Stimulated activated CD8-positive, alpha-beta memory T cell treated with anti-CD3 and anti-CD28 coated beads, Interleukin-15, amount 100 ng/mL, for 24 hours (primary cell): Measurements from ENCODE around the gene UBAC2.

Experiments used
- DNase-seq: peaks from one replicate; pipeline ENCODE4 v3.0.0-alpha.2; 2020; ENCODE audit warnings: low read depth

UBAC2 gene

DNA sequence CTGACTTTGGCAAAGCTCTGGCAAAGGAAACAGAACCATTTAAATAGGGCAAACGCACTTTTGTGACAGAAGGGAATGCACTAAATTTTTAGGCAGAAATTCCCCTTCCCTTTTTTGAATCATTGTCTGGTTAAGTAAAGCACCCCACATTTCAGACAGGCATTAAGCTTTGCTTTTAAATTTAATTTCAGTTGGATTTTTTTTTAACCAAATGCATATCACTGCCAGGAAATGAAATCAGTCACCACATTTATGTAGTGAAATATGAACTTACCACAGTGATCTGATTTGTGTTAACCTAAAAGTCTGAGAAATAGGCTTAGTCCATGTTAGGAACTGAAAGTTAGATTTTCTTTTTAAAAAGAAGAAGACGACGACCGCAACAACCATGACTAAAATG, 95.7 kb downstream of the UBAC2 start:
- no peak for DNase-seq

DNA sequence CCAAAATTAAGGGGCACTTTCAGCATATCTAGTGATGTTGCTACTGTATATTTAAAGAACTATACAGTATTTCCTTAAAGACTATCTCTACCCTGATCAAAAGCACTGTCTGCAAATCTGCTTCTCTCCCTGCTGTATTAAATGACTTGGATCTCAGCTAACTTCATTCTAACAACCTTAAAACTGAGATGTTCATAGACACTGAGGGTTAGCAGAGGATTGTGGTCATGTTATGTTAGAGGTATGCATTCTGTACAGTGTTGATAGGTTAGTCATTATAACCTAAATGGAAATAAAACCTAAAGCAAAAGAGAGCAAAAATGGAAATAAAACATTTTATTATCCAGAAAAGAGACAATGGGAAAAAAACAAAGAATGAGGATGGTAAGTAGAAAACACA, 96.7 kb downstream of the UBAC2 start:
- no peak for DNase-seq

DNA sequence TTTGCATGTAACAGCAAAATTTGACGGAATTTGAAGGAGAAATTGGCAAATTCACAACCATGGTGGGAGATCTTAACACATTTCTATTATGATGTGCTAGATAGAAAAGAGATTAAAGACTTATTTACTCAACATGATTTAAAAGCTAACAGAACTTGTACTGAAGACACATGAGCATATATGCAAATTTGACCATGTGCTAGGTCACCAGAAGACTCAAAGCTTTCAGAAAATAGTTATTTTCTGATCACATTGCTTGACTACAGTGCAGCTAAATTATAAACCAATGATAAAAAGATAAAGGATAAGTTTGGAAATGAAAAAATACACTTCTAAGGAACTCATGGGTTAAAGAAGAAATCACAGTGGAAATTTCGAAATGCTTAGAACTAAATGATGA, 97.4 kb downstream of the UBAC2 start:
- DNase-seq: no peak

DNA sequence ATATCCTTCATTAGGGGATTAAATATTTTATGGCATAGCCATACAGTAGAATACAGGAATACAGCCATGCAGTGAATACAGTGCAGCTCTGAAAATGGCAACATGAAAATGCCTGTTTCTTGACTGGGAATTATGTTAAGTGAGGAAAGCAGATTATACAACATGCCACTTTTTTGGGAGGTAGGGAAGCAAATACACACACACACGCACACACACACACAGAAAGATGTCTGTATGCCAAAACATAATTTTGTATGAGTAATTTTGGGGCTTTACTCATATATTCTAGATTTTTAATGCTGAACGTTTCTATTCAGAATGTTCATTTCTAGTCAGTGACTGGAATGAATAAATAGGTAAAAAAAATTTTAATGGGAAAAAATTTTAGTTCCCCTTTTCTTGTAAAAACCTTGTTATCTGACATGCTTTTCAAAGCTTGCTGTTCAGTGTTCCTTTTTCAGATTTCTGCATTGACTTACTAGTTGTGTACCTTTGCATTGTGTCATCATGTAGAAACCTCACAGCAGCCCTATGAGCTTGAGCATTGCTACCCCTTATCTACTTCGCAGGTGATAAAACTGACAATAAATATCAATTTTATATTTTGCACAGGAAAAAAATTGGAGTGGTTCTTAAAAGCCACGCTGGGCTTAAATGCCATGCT, 98.7 kb downstream of the UBAC2 start:
- DNase-seq: no peak

DNA sequence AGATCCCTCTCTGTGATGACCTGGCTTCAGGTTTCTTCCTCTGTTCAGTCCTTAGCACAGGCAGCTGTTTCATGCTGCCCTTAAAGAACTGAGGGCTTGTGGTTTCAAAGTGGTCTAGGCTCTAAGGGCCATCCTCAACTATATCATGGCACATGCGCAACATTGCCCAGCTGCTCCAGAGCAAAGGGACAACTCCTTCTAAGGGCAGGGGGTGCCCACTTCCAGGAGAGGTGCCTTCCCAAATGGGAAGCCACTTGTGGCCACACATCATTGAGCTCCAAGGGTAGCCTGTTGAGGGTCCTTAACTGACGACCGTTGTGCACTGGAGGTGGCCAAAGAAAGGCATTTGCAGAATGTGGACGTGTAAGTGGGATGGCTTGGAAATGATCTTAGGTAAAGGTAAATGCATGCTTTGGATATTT, 99.3 kb downstream of the UBAC2 start:
- no peak for DNase-seq

DNA sequence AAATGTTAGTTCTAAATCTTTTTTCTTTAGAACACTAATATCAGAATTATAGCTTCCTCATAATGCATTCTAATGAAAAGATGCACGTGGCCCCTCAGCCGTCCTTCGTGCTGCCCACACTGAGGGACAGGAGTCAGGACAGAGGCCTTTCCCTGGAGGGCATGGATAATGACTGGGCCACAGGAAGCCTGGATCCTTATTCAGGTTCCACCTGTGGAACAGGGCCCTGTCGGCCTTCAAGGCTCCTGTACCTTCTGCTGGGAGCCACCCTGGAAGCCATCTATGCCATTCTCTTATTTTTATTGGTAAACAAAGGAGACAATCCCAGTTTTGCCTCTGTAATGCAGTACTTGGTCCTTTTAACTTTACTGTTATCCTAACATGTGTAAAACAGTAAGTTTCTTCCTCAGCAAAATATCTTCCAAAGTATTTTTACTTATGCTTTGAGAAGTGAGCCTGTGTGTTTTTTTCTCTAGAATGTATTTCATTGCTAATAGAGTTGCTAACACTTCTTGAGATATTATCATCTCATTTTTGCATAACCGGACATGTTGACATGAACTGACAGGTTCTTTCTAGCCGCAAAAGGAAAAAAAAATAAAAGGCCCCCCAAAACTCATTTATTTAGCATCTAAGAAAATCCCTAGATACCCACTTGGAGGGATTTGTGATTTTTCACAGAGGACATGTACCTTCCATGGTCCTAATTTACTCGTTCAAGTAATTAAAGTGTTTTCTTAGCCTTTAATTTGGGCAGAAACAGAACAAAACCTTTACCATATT, 100.6 kb downstream of the UBAC2 start:
- DNase-seq: no peak

DNA sequence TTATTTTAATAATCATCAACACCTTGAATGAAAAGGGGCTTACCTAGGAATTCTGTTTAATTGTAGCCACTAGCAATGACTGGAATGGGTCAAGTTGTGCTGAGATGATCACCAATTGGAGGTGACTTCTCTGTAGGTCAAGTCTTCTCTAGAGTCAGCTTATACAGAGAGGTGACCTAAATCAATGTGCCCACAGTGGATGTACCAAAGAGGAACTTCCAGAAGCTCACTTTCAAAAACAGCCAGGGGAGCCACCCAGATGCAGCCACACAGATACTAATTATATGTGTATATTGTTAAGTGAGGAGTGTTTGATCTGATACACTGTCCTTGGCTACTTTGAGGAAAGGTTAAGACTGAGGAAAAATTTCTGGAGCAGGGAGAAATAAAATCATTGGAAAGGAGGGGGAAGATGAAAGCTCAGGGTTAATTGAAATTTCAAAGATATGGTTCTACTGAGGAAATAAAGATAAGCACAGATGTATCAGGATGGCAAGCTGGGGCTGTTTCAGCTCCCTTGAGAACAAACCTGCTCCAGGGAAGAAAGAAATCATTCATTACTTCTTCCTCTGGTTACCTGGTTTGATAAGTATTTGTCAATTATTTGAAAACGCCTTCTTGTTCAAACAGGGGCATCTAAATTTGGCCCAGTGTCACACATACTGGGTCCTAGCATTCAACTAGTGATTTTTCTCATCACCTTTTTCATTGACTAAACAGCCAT, 101.4 kb downstream of the UBAC2 start:
- DNase-seq: no peak

DNA sequence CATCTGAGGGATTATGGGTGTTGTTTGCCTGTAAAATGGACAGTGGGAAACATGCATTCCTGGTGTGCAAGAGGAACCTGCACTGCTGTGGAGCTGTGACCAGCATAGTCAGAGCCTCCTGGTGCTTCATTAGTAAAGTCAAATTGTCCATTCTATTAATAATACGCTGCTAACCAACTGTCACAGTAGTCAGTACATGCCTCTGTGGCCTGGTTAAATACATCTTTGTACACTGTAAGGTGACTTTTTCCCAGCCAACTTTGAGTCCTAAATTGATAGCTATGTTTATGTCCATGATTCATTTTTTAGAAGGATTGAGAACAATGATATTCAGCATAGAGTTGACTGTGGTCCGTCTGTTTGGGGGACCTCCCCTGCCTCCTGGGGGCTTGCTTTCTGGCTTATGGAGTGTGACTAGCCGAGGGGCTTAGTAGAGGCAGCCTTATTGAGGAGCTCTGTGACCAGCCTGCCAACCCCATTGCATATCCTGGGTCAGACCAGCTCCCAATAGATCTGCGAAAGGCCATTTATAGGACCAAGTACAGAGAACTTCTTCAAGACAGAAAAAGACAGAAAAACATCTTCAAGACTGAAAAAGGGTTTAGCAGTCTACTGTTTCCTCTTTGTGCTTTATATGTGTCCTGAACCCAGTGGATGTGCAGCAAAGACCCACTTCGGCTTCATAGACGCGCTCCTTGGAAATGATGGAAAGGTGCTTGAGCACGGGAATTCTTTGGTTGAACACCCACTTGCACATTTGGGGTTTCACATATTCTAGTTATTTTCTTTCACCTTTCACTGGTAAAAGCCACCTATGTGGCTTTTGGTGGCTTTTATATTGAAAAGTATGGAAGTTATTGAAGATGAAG, 102.2 kb downstream of the UBAC2 start:
- DNase-seq: no peak

DNA sequence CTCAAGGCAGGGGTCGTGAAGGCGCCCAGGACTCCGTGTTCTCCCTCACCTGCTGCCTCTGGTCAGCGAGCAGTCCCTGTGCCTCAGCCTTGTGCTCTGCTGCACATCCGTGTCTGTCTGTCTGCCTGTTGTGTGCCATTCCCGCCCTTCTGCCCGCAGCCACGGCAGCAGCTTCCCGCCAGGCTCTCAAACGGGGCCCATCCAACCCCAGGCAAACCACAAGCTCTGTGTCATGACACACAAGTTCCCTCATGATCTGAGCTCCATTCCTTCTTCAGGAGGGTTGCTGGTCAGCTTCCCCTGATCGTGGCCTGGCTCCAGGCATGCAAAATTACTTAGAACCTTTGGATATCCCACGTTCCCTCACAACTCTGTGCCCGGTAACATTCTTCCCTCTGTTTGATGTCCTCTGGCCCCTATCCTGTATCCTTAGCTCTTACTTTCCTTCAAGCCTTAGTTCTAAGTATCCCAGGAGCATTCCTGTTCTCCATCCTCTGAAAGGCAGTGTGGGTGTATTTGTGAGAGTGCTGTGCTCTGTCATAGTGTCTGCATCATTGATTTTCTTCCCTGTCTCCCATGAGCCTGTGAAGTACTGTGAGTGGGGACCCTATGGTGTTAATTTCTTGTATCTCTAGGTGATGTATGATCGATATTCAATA, 103.3 kb downstream of the UBAC2 start:
- no peak for DNase-seq

DNA sequence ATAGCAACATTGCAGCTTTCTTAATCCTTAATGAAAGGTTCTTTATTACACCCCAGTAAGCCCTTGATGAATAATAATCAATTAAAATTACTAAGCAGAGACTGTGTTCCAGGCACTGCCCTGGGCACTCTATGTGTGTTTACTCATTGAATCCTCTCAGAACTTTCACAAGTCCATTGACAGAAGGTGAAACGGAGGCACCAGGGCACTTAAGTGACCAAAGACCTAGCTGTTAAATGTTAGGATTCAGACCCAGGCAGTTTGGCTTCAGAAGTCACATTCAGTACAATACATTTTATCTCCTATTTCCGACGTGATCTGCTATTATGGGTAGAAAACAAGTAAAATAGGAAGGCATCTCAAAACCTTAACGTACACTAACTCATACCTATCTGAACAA, 103.9 kb downstream of the UBAC2 start:
- DNase-seq: no peak

DNA sequence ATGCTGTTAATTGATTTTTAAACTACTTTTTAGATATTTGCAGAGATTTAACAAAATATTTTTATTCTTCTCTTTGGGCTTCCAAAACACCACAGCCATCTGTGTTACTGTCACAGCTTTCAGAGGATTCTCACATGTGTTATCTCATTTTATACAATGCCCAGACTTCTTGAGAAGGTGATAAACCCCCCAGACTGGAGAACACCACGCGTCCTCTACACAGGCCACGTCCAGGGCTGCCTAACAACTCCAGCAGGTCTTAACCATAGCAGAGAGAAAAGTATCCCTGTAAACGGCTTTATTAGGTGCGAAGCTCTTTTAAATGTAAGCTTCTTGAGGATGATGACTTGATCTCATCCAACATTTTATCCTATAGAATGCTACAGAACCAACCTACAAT, 104.5 kb downstream of the UBAC2 start:
- DNase-seq: no peak

DNA sequence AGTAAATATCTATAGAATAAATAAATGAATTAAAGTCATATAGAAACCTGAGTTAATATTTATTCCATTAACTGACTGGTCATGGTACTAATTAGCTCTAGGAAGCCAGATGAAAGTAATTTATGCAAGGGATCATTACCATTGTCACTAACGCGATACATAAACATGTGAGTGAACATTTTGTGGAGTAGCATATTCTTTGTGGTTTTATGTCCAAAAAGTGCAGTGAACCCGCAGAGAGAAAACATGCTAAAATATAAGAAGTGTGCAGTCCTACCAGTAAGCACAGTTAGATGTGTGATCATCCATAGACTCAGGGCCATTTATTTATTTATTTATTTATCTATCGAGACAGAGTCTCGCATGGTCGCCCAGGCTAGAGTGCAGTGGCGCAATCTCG, 104.9 kb downstream of the UBAC2 start:
- DNase-seq: no peak

DNA sequence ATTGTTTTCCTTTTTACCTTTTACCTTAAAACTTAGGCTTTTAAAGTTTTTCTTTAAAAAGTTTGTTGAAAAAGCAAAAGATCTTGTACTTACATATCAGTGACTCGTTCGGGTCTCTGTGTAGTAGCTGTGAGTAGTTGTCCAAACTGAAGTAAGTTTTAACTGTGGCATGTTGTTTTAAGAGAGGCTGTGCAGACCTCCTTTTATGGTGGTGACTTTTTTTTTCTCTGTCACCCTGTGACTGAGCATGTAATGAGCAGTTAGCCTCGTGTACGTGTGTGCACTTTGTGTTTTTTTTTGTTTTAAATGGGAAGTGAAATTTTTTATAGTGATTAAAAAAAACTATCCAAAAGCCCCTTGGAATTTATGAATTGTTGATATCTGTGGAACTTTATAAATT, 106.6 kb downstream of the UBAC2 start, which contains the start of gene GPR183:
Gene GPR183 (minus strand): TSS at position 153 of the 400 bp plus-strand sequence. CDS start 11,254 bp downstream, outside the sequence.
- DNase-seq: no peak

DNA sequence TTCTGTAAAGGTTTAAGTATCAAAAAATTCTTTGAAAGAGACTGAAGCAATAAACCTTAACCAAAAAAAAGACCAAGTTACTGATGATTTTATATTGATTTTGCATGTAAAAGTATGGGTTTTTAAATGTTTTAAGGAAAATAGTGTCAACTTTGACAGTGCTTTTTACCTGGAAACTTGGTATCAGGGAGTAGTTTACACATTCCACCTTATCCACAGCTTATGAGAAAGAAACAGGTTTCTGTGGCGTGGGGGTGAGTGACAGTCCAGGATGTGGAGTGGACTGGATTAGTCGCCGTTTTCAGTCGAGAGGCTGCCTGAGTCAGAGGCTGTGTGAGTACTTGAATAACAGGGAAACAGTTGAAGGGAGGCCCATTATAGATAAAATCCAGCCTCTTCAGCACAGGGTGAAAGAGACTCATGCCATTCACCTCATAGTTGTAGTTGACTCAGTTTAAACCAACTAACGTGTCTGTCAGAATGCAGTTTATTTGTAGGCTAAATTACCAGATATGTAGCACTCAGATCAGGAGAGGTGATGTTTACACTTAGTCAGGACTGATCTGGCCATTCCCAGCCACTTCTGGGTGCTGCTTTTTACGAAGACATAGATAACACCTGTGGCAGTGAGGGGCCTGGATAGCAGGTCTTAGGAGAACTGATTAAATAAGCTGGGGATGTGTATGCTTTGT, 107.1 kb downstream of the UBAC2 start:
- DNase-seq: no peak

DNA sequence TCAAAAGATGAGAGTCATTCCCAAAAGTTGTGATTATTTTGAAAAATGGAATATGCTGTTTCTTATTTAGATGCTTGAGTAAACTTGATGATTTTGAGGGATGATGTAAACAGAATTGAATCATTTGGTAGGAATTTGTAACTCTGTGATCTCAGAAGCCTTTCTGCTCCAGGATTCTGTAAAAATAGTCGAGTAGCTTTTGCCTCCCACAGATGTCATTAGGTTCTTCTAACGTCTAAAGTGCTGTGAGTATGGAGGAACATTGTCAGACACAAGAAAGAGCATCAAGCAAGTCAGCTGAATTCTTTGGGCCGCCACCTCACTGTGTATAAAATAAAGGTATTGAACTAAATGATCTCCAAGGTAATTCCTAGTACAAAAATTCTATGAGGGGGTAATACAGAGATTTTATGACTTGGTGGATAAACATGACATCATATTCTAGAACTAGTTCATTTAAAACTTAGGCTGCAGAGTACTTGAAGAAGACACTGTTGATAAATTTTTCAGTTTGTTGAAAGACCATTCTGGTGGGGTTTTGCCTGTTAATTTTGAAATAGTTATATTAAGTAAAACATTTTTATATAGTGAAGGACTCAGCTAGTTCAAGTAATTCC, 107.9 kb downstream of the UBAC2 start:
- DNase-seq: no peak

DNA sequence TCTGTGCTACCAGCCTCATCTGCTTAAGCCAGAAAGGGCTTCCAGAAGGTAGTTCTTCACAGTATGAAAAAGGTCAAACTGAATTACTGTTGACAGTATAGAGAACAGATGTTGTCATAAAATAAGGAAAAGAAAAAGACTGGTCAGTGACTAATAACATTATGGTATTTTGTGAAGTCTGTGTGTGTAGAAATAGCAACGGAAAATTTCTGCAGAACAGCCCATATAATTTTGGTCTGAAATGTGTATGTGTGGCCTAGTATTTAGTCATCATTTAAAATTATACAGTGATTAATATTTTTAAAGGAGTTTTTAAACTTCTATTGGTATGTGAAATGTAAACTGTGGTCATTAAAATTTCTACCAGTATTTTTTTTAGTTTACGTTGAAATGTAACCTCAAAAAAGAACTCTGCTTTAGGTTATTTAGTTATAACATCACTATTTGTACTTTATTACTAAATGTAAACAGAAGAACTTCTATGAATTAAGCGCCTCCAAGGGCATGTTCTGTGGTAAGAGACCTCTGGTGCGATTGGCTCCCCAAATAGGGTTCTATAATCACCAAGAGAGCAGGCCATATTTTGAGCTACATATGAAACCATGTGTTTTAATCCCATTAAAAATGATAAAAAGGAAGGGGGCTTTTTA, 109.9 kb downstream of the UBAC2 start:
- DNase-seq: no peak

DNA sequence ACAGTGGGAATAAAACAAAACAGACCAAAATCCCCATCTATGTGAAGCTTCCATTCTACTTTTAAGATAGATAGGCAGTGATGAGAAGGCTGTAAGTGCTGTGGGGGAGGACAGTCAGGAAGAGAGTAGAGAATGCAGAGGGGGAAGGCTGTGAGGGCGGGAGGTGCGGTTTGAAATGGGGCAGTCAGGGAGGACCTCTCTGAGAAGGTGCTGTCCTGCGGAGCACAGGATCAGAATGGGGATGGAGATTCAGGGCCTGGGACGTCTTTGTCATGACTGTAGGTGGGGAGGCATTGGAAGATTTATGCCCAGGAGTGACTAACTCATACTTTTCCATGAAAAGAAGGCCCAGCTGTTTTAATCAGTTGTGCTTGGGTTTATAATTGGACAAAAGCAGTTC, 110.5 kb downstream of the UBAC2 start:
- no peak for DNase-seq

DNA sequence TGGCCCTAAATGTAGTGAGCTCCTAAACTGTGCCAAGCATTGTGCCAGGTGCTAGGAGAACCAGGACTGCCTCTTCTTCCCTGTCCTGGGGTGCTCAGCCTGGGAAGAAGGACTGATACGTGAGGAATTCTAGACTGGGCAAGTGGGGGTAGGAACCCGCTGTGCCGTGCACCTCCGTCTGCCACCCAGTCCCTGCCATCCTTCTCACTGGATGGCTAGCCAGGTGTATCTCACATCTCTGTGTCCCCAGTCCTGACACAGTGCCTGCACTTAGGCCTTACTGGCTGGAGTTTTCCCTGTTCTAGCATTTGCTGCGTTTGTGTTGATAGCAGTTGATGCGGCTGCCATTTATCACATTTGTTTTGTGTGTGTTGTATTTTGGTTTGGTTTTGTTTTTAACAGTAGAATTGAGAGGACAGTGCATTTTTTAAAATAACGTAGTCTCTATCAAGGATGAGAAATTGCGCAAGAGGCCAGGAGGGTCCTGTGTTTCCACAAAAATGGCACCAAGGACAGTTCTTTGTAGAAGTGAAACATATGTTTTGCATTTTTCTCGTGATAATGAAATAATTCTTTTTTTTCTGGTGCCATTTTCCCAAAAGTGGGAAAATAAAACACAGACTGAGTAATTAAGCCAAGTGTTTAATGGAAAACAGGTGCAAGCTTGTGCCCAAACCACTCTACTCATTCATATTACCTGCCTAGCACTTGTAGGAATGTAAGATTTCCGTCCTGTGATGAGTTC, 111.3 kb downstream of the UBAC2 start:
- DNase-seq: no peak

DNA sequence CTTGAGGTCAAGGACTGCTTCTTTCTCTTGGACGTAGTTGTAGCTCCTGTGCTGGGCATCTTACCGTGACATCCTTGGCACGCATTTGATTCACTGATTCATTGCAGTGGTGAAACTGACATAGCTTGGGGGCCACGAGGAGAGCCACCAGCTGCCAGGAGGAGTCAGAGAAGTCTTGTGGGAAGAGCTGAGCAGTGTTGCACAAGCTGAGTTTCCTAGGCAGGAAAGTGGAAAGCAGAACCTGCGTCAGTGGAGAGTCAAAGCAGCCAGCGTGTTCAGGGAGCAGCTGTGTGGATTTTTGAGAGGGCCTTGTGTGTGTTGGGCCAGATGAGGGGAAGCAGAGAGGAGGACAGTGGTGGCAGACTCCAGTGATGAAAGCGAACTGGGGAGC, 111.8 kb downstream of the UBAC2 start:
- no peak for DNase-seq
